Mucosa of rectum (tissue), 2 donors: ENCODE measurements around the gene TC2N.

Experiments used
- H3K27ac ChIP-seq, 2 donors: one replicate each; pipeline ENCODE4 v1.7.0; 2013; ENCODE audit warnings: inconsistent platforms in 2 of 2, low read depth in 2 of 2, low read length in 2 of 2
- H3K27me3 ChIP-seq, 2 donors: one replicate each; pipeline ENCODE4 v1.7.0; 2013; ENCODE audit warnings: low read length in 2 of 2; ENCODE audit not compliant: control insufficient read depth in 2 of 2, insufficient read depth in 2 of 2
- H3K36me3 ChIP-seq, 2 donors: one replicate each; pipeline ENCODE4 v1.7.0; 2013; ENCODE audit warnings: low read length in 2 of 2; ENCODE audit not compliant: control insufficient read depth in 2 of 2, insufficient read depth in 2 of 2
- H3K4me1 ChIP-seq, 2 donors: one replicate each; pipeline ENCODE4 v1.7.0; 2013; ENCODE audit warnings: low read length in 2 of 2, mild to moderate bottlenecking in 1 of 2; ENCODE audit not compliant: control insufficient read depth in 2 of 2, insufficient read depth in 2 of 2
- H3K4me3 ChIP-seq, 2 donors: one replicate each; pipeline ENCODE4 v1.7.0; 2013; ENCODE audit warnings: low read length in 2 of 2
- H3K9ac ChIP-seq, 2 donors: one replicate each; pipeline ENCODE4 v1.7.0; 2013; ENCODE audit warnings: low read length in 2 of 2, low read depth in 1 of 2, mild to moderate bottlenecking in 1 of 2
- H3K9me3 ChIP-seq, 2 donors: one replicate each; pipeline ENCODE4 v1.7.0; 2013; ENCODE audit warnings: low read length in 2 of 2; ENCODE audit not compliant: control insufficient read depth in 2 of 2
- donor health status: healthy.
- donor health status: Normal muscosa, but diverticular disease.

The TC2N gene

DNA sequence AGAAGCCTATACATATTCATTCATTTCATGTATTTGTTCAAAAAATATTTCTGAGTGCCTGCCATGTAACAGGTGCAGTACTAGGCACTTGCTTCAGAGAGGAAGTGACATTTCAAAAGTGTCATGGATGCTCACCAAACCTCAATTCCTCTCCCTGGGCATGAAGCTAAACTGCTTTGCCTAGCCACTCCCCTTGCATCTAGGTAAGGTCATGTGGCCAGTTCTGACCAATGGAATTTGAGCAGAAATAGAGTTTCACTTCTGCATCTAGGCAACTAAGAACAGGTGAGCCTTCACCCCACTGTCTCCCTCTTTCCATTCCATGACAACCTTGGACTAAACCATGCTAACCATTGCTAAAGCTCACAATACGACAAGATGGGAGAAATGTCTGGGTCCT is 27.6 kb downstream of the TC2N start:
- Histone ChIP-seq H3K9ac (no peak overlapping the region), H3K27me3 (peaks cover 0 to 2% of the 10 kb centered on the region in 2 donors), H3K4me3 (no peak overlapping the region)

DNA sequence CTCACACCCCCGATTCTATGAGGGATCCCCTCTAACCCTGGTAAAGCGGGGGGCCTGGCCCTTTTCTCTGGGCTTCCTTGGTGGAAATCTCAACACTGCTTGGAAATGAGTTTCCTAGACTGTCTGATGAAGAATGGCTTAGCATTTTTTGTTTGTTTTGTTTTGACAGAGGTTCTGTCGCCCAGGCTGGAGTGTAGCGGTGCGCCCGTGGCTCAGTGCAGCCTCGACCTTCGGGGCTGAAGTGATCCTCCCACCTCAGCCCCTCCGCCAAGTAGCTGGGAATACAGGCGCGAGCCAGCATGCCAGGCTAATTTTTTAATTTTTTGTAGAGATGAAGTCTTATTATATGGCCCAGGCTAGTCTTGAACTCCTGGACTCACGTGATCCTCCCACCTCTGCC is 30.3 kb downstream of the TC2N start:
- Histone ChIP-seq H3K4me3 (peak overlapping the region; percentile 64 to 81), H3K36me3 (no peaks in the 10 kb centered on the region), H3K4me1 (peaks cover 4 to 7% of the 10 kb centered on the region in 2 donors), H3K9me3 (no peaks in the 10 kb centered on the region), H3K27me3 (peaks cover 0 to 2% of the 10 kb centered on the region in 2 donors), H3K27ac (peak overlapping the region; percentile 87 to 93), H3K9ac (peak overlapping the region; percentile 70 to 72)

More for the DNA sequence above, 27.6 kb downstream of the TC2N start:
- Histone ChIP-seq H3K4me1 (peaks cover 4 to 7% of the 10 kb centered on the region in 2 donors), H3K27ac (no peak overlapping the region), H3K9me3 (no peaks in the 10 kb centered on the region), H3K36me3 (no peaks in the 10 kb centered on the region)

DNA sequence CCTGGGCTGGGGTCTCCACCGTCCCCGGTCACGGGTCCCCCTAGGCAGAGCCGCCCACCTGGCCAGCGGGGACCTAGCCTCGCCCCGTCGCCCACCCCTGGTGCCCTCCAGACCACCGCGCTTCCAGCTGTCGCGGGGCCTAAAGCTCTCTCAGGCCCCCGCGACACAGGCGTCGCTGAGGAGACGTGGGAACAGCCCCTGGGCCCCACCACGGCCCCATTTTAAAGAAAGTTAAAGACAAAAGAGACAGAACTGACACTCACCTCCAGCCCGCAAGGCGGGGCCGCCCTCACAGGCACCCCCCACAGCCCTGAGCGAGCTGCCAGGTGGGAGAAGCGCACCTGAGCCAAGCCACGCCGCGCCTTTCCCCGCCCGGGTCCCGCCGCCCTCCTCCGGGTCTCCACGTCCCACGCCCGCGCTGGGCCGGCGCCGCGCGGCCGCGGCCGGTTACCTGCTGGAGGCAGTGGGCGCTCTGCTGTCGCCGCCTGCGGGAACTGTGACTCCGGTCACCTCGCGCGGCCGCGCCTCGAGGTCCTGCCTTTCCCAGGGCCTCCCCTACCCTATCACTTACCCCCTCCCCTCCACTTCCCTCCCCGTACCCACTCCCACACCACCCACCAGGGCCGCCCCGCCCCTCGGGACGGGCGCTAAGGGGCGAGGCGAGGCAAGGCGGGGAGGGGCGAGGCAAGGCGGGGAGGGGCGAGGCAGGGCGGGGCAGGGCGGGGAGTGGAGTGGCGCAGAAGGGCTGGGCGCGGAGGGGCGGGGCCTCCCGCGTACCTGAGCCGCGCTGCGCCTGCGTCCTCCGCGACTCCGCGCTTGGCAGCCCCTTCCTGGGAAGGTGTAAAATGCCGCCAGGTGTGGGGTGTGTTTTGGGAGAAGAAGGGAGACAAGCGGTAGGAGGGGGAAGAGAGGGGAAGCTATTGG is 31.2 kb downstream of the TC2N start:
- H3K4me3 ChIP-seq, result peak overlapping the region; percentile 75 to 81
- peaks cover 4 to 7% of the 10 kb centered on the region in 2 donors for H3K4me1 ChIP-seq
- H3K9me3 ChIP-seq, result no peaks in the 10 kb centered on the region
- peaks cover 0 to 2% of the 10 kb centered on the region in 2 donors for H3K27me3 ChIP-seq
- peak overlapping the region; percentile 87 to 93 for H3K27ac ChIP-seq
- H3K9ac ChIP-seq, result peak overlapping the region; percentile 84 to 95
- H3K36me3 ChIP-seq, result no peaks in the 10 kb centered on the region

DNA sequence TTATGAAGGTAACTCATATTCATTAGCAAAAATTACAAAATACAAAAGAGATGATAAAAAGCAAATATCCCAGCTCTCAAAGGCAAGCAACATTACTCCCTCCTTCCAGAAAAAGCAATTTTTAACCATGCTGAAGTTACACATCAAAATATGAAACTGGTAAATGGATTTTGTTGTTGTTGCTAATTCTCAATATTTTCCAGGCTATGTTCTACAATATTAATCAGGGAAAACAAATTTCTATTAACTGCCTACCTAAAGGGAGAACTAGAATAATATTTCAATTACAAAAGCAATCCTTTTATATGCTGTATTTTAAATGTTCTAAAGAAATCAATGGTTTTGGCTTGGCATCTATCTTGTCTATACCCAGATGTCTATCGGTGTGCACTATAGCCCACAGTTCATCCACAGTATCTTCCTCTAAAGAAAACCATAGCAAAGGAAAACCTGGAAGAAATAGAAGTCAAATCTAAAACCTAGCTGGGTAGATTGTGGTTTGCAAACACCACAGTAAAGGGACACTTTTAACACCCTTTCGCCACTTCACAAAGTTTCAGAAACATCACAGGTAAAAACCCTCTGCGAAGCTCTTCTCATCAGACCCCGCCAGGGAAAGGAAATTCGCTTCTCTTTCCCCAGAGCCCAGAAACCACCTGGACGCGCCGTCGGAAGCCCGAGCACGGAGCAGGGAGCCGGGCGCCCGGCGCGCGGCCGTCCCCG is 32.0 kb downstream of the TC2N start:
- Histone ChIP-seq H3K27ac (peak overlapping the region; percentile 87 to 93), H3K4me1 (peaks cover 4 to 11% of the 10 kb centered on the region in 2 donors), H3K4me3 (peak overlapping the region; percentile 73 to 75), H3K9ac (peak overlapping the region; percentile 84 to 95), H3K36me3 (no peaks in the 10 kb centered on the region), H3K27me3 (peaks cover 0 to 2% of the 10 kb centered on the region in 2 donors), H3K9me3 (no peaks in the 10 kb centered on the region)

DNA sequence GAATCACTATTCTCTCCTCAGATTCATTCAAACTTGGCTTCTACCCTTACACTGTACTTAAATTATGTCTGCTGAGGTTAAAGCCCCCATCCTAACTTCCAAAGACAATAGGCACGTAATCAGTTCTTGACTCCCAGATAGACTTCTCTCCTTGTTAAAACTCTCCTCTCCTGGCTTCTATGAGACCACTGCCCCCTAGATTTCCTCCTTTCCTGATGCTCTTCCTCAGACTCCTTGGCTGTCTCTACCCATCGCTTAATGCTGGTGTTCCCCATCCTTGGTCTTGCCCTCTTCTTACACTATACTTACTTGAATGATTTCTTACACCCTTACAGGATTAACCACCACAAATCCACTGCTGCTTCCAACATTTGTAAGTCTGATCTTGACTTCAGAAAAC is 32.8 kb downstream of the TC2N start:
- Histone ChIP-seq H3K4me3 (no peak overlapping the region), H3K4me1 (peaks cover 7 to 12% of the 10 kb centered on the region in 2 donors), H3K36me3 (no peaks in the 10 kb centered on the region), H3K9ac (no peak overlapping the region), H3K27ac (peak overlapping the region in 1 of 2 donors; percentile 14), H3K27me3 (peaks cover 0 to 2% of the 10 kb centered on the region in 2 donors), H3K9me3 (no peaks in the 10 kb centered on the region)

DNA sequence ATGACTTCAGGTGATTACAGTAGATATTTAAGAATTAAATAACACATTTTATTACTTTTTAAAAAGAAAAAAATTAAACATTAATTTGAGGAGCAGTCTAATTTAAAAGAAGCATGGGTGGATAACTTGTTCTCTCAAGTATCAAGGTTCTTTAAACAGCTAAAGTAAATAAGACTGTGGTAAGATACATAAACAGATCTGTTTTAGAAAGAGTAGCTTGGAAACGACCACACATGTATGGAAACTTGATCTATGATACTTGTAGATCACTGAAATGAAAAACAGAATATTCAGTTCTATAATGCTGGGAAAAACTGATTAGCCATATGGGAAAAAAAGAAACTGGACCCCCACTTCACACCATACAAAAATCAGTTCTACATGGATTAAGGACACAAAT is 36.0 kb downstream of the TC2N start:
- peak overlapping the region in 1 of 2 donors; percentile 28 for H3K27ac ChIP-seq
- peaks cover 4 to 11% of the 10 kb centered on the region in 2 donors for H3K4me1 ChIP-seq
- no peak overlapping the region for H3K9ac ChIP-seq
- H3K27me3 ChIP-seq, result no peaks in the 10 kb centered on the region
- H3K36me3 ChIP-seq, result no peaks in the 10 kb centered on the region
- no peak overlapping the region for H3K4me3 ChIP-seq
- H3K9me3 ChIP-seq, result no peaks in the 10 kb centered on the region

DNA sequence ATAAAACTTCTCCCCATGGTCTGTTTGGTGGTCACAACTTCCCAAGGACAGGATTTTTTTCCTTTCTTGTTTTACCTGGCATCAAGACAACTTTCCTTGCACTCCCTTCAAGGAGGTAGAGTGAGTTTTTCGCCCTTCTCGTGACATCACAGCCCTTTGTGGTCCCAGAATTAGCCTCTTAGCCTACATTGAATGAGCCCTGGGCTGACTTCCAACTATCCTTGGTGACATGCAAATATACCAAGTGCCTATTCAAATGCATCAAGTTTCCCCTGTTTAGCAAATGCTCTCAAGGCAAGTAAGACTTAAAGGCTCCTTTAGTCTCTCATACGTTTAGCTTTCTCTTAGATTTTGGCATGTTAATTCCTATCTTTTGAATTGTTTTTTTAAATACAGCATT is 36.6 kb downstream of the TC2N start:
- H3K4me3 ChIP-seq, result no peak overlapping the region
- no peaks in the 10 kb centered on the region for H3K9me3 ChIP-seq
- H3K27me3 ChIP-seq, result no peaks in the 10 kb centered on the region
- H3K9ac ChIP-seq, result no peak overlapping the region
- peak overlapping the region in 1 of 2 donors; percentile 7 for H3K27ac ChIP-seq
- peaks cover 4 to 11% of the 10 kb centered on the region in 2 donors for H3K4me1 ChIP-seq
- no peaks in the 10 kb centered on the region for H3K36me3 ChIP-seq

DNA sequence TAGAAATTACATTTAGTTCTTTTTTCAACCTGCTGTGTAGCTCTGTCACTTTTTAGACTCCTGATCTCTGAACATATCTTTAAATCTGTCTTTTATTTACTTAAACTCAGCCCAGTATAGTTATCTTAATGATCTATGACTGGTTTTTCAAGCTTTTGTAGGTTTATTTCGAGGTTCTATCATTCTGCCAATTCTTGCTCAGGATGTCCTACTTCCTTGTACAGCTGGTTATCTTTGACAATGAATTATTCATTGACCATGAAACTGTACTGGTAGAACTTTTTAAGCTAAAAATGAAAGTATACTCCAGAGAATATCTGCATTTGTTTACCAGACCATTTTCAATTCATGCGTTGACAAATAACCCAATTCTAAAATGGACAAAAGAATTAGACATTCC is 37.8 kb downstream of the TC2N start:
- Histone ChIP-seq H3K9ac (peak overlapping the region in 1 of 2 donors; percentile 14), H3K9me3 (no peaks in the 10 kb centered on the region), H3K4me1 (peaks cover 4 to 8% of the 10 kb centered on the region in 2 donors), H3K27ac (peak overlapping the region; percentile 24 to 66), H3K4me3 (peak overlapping the region in 1 of 2 donors; percentile 26), H3K27me3 (no peaks in the 10 kb centered on the region), H3K36me3 (no peaks in the 10 kb centered on the region)

DNA sequence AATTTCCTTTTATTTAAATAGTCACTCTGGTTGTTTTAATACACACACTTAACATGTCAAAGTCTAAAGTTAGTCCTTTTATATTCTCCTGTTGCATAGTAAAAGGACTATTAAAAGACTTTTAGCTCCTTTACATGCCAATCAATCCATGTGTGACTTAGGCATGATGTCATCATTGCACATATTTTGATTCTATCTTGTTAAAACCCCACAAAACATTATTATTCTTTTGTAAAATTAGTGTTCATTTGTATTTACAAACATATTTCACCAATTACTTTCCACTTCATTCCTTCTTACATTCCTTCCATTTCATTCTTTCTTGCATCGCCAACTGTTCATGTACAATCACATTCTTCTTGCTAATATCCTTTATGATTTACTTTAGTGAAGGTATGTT is 39.6 kb downstream of the TC2N start:
- H3K9me3 ChIP-seq, result no peaks in the 10 kb centered on the region
- no peak overlapping the region for H3K27ac ChIP-seq
- no peak overlapping the region for H3K9ac ChIP-seq
- H3K4me1 ChIP-seq, result peaks cover 4 to 8% of the 10 kb centered on the region in 2 donors
- H3K36me3 ChIP-seq, result no peaks in the 10 kb centered on the region
- no peaks in the 10 kb centered on the region for H3K27me3 ChIP-seq
- H3K4me3 ChIP-seq, result no peak overlapping the region
